Sigmoid colon (tissue), 7 donors: Measurements from ENCODE around the gene WDR90. TPM values are rescaled to one million over a fixed set of nuclear protein-coding genes. Genes with fewer than 3 reads are reported as not detected.

Experiments used
- DNase-seq: peaks from one replicate; pipeline ENCODE4 v3.0.0-alpha.2; 2019
- H3K27ac ChIP-seq, 4 donors: fragments of 200-600 bp; sonication (generic); one replicate each; pipeline ENCODE4 v1.5.1; 2016 to 2019; ENCODE audit warnings: mild to moderate bottlenecking in 1 of 4
- H3K27me3 ChIP-seq, 3 donors: fragments of 200-600 bp; sonication (generic); one replicate each; pipeline ENCODE4 v1.5.1; 2019; ENCODE audit warnings: mild to moderate bottlenecking in 1 of 3
- H3K36me3 ChIP-seq, 4 donors: fragments of 200-600 bp; sonication (generic); one replicate each; pipeline ENCODE4 v1.5.1; 2016 to 2019
- H3K4me1 ChIP-seq, 4 donors: fragments of 200-600 bp; sonication (generic); one replicate each; pipeline ENCODE4 v1.5.1; 2017 to 2019
- H3K4me3 ChIP-seq, 4 donors: fragments of 200-600 bp; sonication (generic); one replicate each; pipeline ENCODE4 v1.5.1; 2017 to 2019; ENCODE audit warnings: mild to moderate bottlenecking in 2 of 4, moderate library complexity in 1 of 4
- H3K9me3 ChIP-seq, 4 donors: fragments of 200-600 bp in 3 of 4; sonication (generic) in 3 of 4; one replicate each; pipeline versions ENCODE4 v1.5.1 to v1.6.1; 2013 to 2019
- CTCF ChIP-seq, 4 experiments: fragments of 450-650 bp in 3 of 4; fragments of 200-600 bp in 1 of 4; IDR thresholded peaks; one replicate each; pipeline ENCODE4 v1.5.1; 2016 to 2019; ENCODE audit warnings: antibody characterized with exemption in 4 of 4, mild to moderate bottlenecking in 3 of 4, moderate library complexity in 2 of 4
- EP300 ChIP-seq, 4 donors: sonication (generic); formaldehyde crosslinking; IDR thresholded peaks; one replicate each; pipeline ENCODE4 v1.6.1; 2017; ENCODE audit warnings: antibody characterized with exemption in 4 of 4
- POLR2A ChIP-seq, 2 donors: fragments of 450-650 bp; IDR thresholded peaks; one replicate each; pipeline ENCODE4 v1.6.1; 2016; ENCODE audit warnings: antibody characterized with exemption in 2 of 2, mild to moderate bottlenecking in 2 of 2, moderate library complexity in 2 of 2
- POLR2AphosphoS5 ChIP-seq, 4 donors: sonication (generic); formaldehyde crosslinking; IDR thresholded peaks; one replicate each; pipeline ENCODE4 v1.6.1; 2017; ENCODE audit warnings: antibody characterized with exemption in 4 of 4
- WGBS, 2 donors: extraction: QIAGEN DNeasy Blood & Tissue Kit; methylation state at CpG; one replicate each; pipeline ENCODE4 v1.1.7; 2013; 5-methylcytosine and 5-hydroxymethylcytosine counted together
- intact Hi-C: fragments of 100-400 bp; cut with DNase I; formaldehyde crosslinking; loops from one replicate; pipeline ENCODE4 v1.15.1; 2023
- polyA plus RNA-seq, 3 donors: library from polyadenylated mRNA; stranded (reverse); fragments of 200-250 nt; gene quantifications; one replicate each; pipeline ENCODE4 v1.2.3, GENCODE V29; 2013
- total RNA-seq, 4 donors: library from RNA; depleted of rRNA; stranded (reverse); fragments of >200 nt; gene quantifications; one replicate each; pipeline ENCODE4 v1.1.0, GENCODE V29; 2016
- donor health status: healthy with polysubstance abuse.
- donor health status: Bipolar disorder and iron deficiency.
- donor health status: healthy.

The WDR90 gene
- total and polyA plus RNA-seq, 7 donors: 5.4 to 49.0 (median 10.3) TPM

GRCh38 chr16:632486-633335 is 16.5 kb upstream of the WDR90 start:
- TF ChIP-seq CTCF (IDR thresholded peaks at IDR 0.05): no peak
- TF ChIP-seq POLR2A (IDR thresholded peaks at IDR 0.05): no peak
- TF ChIP-seq EP300 (IDR thresholded peaks at IDR 0.05): no peak
- TF ChIP-seq POLR2AphosphoS5 (IDR thresholded peaks at IDR 0.05): no peak
- H3K36me3 ChIP-seq: peaks cover 0 to 27% (median 14%) of the 10 kb centered on the region in 4 donors
- H3K4me1 ChIP-seq: peaks cover 0 to 48% (median 40%) of the 10 kb centered on the region in 4 donors
- WGBS, 2 donors: 94 to 96% methylated on average over 67 of the region's 67 CpGs
- no peak overlapping the region for H3K4me3 ChIP-seq
- no peak for DNase-seq
- no peaks in the 10 kb centered on the region for H3K9me3 ChIP-seq
- intact Hi-C loops: no loop called here
- H3K27ac ChIP-seq: no peak overlapping the region
- peaks cover 0 to 13% (median 0%) of the 10 kb centered on the region in 3 donors for H3K27me3 ChIP-seq

- DNase-seq: no peak
- Histone ChIP-seq H3K4me1 (peaks cover 0 to 53% (median 46%) of the 10 kb centered on the region in 4 donors), H3K27ac (no peak overlapping the region), H3K9me3 (no peaks in the 10 kb centered on the region), H3K4me3 (no peak overlapping the region), H3K27me3 (peaks cover 0 to 13% (median 0%) of the 10 kb centered on the region in 3 donors), H3K36me3 (peaks cover 0 to 22% (median 13%) of the 10 kb centered on the region in 4 donors)
- TF ChIP-seq POLR2A (IDR thresholded peaks at IDR 0.05) (no peak), POLR2AphosphoS5 (IDR thresholded peaks at IDR 0.05) (no peak)
- 97% methylated on average over 74 of the region's 74 CpGs for WGBS, 2 donors
- intact Hi-C loops: no loop called here
Measured at GRCh38 chr16:633336-634050, 15.7 kb upstream of the WDR90 start.

GRCh38 chr16:634051-634670 is 15.0 kb upstream of the WDR90 start:
- intact Hi-C loops: no loop called here
- no peak for DNase-seq
- Histone ChIP-seq H3K36me3 (peaks cover 0 to 21% (median 12%) of the 10 kb centered on the region in 4 donors), H3K4me3 (no peak overlapping the region), H3K4me1 (peaks cover 0 to 53% (median 46%) of the 10 kb centered on the region in 4 donors), H3K27me3 (peaks cover 0 to 13% (median 0%) of the 10 kb centered on the region in 3 donors), H3K27ac (no peak overlapping the region), H3K9me3 (no peaks in the 10 kb centered on the region)
- WGBS, 2 donors: 91 to 93% methylated on average over 22 of the region's 22 CpGs
- TF ChIP-seq CTCF (IDR thresholded peaks at IDR 0.05) (no peak), POLR2A (IDR thresholded peaks at IDR 0.05) (no peak), EP300 (IDR thresholded peaks at IDR 0.05) (no peak), POLR2AphosphoS5 (IDR thresholded peaks at IDR 0.05) (no peak)

- 83 to 89% methylated on average over 7 of the region's 7 CpGs for WGBS, 2 donors
- peaks cover 0 to 44% (median 41%) of the 10 kb centered on the region in 4 donors for H3K4me1 ChIP-seq
Measured at GRCh38 chr16:634996-635395, 14.2 kb upstream of the WDR90 start.

More at GRCh38 chr16:634996-635395, 14.2 kb upstream of the WDR90 start:
- TF ChIP-seq POLR2AphosphoS5 (IDR thresholded peaks at IDR 0.05) (no peak), POLR2A (IDR thresholded peaks at IDR 0.05) (no peak), CTCF (IDR thresholded peaks at IDR 0.05) (no peak), EP300 (IDR thresholded peaks at IDR 0.05) (no peak)
- no peak for DNase-seq
- Histone ChIP-seq H3K27ac (no peak overlapping the region), H3K27me3 (peaks cover 0 to 13% (median 0%) of the 10 kb centered on the region in 3 donors), H3K36me3 (peaks cover 0 to 21% (median 12%) of the 10 kb centered on the region in 4 donors), H3K4me3 (peak overlapping the region in 3 of 4 donors; percentile 64 to 98 (median 82)), H3K9me3 (no peaks in the 10 kb centered on the region)
- intact Hi-C loops: no loop called here
